Erythroblast (primary cell): Measurements from ENCODE around the gene FAM110D.

Experiments
- DNase-seq, 2 experiments: peaks; one replicate each; lab custom pipeline; 2025; lab: John Stamatoyannopoulos, UW
- GATA1 ChIP-seq: IDR thresholded peaks from 2 replicates; pipeline ENCODE4 v1.6.1; 2011; ENCODE audit warnings: low read depth, mild to moderate bottlenecking, control low read depth, low read length, moderate library complexity
- POLR2A ChIP-seq: IDR thresholded peaks from 2 replicates; pipeline ENCODE4 v1.6.1; 2011; ENCODE audit warnings: mild to moderate bottlenecking, low read length

The FAM110D gene

DNA sequence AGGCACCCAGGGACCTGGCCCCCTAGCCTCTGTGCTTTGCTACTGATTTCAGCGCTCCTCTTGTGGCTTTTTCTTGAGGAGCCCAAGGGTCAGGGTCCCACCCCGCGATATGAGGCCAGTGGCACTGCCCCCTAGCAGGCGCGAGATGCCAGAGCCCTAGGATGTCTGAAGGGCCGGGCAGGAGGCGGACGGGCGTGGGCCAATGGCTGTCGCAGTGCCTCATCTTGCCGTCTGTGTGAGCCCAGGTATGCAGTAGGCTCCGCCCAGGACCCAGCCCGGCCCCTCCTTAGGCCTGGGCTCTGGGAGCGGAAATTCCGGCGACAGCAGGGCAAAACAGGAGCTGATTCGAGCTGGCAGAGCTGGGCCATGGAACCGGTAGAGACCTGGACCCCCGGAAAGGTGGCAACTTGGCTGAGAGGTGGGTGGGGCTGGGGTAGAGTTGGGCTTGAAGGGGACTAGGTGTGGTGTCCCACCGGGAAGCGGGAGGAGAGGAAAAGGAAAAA is 18.4 kb downstream of the FAM110D start, which contains the start of gene CNKSR1:
CNKSR1 (plus strand) TSS at position 310 of the 503 bp plus-strand sequence; CDS start at position 367, 57 bp downstream.
- no peak for TF ChIP-seq POLR2A
- no peak for TF ChIP-seq GATA1
- DNase-seq, result no peak

DNA sequence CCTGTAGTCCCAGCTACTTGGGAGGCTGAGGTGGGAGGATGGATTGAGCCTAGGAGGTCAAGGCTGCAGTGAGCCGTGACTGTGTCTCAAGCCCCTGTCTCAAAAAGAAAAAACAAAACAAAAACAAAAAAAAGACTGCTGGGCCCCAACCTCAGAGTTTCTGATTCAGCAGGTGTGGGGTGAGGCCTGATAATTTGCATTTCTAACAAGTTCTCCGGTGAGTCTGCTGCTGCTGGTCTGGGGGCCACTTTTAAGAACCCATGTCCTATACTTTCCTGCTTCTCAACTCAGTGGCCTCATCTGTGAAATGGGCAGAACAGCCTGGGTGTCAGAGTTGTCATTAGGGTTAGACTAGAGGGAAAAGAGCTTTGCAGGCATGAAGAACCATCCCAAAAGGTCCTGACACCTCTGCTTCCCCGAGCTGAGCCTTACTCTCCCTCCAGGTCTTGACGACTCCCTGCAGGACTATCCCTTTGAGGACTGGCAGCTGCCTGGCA is 21.2 kb downstream of the FAM110D start:
- TF ChIP-seq GATA1 (no peak), POLR2A (no peak)
- no peak for DNase-seq

DNA sequence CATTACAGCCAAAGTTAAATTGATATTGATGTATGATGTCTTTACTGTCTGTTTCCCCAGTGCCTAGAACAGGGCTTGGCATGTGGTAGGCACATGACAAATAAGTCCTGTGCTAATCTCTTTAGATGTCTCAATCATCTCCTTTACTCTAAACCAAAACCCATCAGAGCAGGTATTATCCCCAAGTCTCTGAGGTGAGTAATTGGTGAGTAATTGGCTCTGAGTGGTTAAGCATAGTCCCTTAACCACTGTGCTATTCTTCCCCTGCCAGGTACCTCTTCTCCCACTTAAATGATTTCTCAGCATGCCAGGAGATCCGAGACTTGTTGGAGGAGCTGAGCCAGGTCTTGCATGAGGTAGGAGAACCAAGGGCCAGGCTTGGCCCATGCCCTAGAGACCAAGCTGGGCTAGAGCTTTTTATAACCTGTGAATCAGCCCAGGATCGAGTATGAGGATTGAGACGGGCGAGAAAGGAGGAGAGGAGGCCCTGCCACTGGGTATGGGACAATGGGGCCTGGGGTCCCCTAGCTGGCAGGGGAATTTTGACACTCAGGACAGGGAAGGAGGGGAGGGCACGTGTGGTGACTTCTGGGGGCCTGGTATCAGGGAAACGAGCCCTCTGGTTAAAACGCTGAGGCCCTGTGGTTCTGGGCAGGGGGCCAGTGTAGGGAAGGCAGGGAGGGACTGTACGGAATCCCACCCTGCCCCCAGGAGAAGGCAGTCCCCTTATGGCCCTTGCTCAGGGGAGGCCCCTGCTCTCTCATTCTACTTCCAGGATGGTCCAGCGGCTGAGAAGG is 22.9 kb downstream of the FAM110D start:
- DNase-seq, result no peak

DNA sequence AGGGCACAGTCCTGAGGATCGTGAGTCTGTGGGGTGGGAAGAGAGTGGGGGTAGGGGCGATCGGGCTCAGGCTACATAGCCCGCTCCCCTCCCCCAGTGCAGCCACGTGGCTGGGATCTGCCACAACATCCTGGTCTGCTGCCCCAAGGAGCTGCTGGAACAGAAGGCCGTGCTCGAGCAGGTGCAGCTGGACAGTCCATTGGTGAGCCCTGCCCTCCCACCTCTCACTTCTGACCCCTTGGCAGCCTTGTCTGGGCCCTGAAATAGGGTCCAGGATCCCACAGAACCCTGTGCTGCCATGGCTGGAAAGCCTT is 23.5 kb downstream of the FAM110D start:
- no peak for DNase-seq
- no peak for TF ChIP-seq GATA1
- no peak for TF ChIP-seq POLR2A

More for the DNA sequence above, 22.9 kb downstream of the FAM110D start:
- TF ChIP-seq GATA1 (no peak), POLR2A (no peak)

DNA sequence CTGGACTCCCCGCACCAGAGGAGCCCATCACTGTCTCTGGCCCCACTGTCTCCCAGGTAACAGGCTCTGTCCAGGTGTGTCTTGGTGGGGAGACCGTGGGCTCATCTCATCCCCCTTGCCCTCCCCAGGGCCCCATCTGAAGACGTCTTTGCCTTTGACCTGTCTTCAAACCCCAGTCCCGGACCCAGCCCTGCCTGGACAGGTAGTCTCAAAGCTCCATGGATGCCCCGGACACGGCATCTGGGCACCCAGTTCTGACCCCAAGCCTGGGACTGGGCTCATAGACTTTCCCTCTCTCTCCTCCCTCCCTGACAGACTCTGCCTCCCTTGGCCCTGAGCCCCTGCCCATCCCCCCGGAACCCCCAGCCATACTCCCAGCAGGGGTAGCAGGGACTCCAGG is 25.2 kb downstream of the FAM110D start:
- no peak for TF ChIP-seq GATA1
- TF ChIP-seq POLR2A, result no peak
- DNase-seq, result no peak

DNA sequence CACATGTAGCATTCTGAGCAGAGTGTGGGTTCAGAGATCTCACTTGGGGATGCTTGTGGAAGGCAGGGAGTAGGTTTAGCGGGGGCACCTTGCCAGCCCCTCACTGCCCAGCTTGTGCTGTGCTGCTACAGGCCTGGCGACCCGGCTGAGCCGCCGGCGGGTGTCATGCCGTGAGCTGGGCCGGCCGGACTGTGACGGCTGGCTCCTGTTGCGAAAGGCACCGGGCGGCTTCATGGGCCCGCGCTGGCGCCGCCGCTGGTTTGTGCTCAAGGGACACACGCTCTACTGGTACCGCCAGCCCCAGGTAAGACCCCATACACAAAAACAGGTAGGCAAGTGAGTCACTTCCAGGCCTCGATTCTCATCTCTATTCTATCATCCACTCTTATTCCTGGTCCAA is 26.0 kb downstream of the FAM110D start:
- no peak for TF ChIP-seq POLR2A
- TF ChIP-seq GATA1, result no peak
- no peak for DNase-seq

DNA sequence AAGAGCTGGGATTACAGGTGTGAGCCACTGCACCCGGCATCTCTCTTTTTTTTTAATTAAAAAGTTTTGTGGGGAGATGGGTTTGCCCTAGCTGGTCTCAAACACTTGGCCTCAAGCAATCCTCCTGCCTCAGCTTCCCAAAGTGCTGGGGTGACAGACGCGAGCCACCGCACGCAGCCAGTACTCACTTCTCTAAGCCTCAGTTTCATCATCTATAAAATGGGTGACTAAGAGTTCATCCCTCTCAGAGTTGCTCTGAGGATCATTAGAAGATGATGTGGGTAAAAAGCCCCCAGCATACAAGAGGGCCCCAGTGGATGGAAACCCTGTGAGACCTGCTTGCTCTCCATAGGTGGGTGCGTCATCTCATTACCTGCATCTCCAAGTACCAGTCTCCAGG is 29.0 kb downstream of the FAM110D start:
- no peak for DNase-seq
- TF ChIP-seq POLR2A (no peak), GATA1 (no peak)

DNA sequence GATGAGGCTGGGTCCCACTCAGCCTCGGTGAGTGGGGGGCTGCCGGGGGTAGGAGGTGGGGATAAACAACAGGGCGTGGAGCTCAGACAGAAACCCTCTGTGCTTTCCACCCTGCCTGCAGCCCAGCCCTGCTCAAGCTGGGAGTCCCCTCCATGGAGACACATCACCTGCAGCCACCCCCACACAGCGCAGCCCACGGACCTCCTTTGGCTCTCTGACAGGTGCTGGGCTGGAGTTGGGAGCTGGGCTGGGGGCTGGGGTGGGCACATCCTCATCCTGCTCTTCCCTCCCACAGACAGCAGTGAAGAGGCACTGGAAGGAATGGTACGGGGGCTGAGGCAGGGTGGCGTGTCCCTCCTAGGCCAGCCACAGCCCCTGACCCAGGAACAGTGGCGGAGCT is 29.6 kb downstream of the FAM110D start:
- no peak for TF ChIP-seq POLR2A
- no peak for TF ChIP-seq GATA1
- DNase-seq, result no peak

DNA sequence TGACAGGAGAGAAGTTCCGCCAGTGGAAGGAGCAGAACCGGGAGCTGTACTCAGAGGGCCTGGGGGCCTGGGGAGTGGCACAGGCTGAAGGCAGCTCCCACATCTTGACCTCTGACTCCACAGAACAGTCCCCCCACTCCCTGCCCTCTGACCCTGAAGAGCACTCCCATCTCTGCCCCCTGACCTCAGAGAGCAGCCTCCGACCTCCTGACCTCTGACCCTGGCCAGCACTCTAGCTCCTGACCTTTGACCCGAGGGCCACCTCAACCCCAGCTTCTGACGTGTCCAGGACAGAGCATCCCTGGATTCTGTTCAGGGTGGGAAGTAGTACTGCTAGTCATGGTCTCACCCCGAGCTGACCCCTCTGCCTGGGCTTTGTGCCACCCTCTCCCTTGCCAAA is 30.5 kb downstream of the FAM110D start:
- no peak for TF ChIP-seq GATA1
- no peak for TF ChIP-seq POLR2A
- no peak for DNase-seq

DNA sequence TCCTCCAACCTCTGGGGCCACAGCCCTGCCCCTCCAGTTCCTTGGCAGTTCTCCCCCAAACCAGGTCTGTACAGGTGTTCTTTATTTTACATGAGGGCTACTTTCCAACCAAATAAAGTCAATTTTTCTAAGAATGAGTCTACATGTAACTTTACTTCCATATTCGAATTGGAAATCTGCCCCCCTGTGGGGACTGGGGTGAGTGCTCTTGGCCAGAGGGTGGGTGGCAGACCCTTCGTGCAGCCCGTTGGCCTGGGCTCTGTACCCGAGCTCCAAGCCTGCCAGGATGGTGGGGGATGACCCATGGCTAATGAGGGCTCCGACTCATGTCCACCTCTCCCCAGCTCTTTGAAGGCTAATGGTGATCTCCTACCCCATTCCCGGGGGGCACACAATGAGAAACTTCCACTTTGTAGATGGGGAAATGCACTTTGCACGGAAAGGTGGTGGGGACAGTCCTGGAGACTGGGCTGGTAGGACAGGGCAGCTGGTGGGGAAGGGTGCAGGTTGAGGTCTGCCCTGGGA is 30.9 kb downstream of the FAM110D start:
- no peak for DNase-seq
- TF ChIP-seq GATA1 (no peak), POLR2A (no peak)

DNA sequence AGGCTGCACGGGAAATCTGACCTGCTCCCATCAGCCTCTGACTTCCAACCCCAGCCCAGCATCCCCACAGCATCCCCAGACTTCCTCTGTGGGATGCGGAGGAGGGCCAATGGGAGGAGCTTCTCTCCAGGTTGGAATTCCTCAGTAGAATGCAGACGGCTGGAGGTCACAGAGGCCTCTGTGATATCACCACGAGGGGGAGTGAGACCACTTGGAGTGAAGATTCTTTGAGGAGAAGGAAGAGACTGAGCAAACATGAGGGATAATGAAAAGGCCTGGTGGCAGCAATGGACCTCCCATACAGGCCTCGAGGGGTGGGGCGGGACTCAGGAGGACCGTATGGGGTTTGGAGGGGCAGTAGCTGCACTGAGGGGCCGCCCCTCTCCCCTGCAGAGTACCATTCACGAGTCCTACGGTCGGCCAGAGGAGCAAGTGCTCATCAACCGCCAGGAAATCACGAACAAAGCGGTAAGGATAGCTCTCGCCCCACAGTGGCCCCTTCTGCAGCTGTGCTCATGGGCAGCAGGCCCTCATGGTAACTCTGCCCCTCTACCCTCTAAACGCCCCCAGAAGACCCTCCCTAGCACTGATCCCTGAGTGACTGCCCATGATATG is 31.6 kb downstream of the FAM110D start, which contains the start of gene CATSPER4:
CATSPER4 (plus strand) TSS at position 230 of the 615 bp plus-strand sequence; CDS start at position 256, 26 bp downstream.
- TF ChIP-seq POLR2A, result no peak
- TF ChIP-seq GATA1, result no peak

DNA sequence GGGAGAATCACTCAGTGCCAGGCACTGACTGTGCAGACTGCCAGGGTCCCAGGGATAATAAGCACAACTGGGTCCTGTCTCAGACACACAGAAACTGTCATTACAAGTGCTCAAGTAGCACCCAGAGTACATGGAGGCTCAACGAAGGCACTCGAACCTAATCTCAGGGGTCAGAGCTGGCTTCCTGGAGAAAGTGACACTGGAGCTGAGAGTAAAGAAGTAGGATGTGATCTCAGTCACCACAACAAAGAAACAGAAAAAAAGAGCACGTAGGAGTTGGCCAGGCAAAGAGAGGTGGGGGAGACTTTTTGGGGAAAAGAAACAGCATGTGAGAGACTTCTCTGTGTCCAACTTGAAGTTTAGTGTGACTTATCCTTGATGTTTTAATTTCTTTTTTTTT is 32.9 kb downstream of the FAM110D start:
- no peak for DNase-seq

More for the DNA sequence above, 31.6 kb downstream of the FAM110D start, which contains the start of gene CATSPER4:
- peak in 1 of 2 experiments; percentile 35 for DNase-seq

DNA sequence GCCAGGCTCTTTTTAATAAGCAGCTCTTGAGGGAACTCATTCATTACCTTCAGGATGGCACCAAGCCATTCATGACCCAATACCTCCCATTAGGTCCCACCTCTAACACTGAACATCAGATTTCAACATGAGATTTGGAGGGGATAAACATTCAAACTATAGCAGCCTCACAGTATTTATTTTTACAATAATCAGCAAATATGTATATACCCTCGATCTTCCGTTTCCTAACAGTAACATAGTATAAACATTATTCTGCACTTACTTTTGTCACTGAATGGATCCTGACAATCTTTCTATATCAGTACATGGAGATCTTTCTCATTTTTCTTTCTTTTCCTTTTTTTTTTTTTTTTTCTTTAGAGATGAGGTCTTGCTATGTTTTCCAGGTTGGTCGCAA is 36.9 kb downstream of the FAM110D start:
- no peak for DNase-seq
- no peak for TF ChIP-seq POLR2A
- TF ChIP-seq GATA1, result no peak

More for the DNA sequence above, 32.9 kb downstream of the FAM110D start:
- TF ChIP-seq POLR2A (no peak), GATA1 (no peak)

DNA sequence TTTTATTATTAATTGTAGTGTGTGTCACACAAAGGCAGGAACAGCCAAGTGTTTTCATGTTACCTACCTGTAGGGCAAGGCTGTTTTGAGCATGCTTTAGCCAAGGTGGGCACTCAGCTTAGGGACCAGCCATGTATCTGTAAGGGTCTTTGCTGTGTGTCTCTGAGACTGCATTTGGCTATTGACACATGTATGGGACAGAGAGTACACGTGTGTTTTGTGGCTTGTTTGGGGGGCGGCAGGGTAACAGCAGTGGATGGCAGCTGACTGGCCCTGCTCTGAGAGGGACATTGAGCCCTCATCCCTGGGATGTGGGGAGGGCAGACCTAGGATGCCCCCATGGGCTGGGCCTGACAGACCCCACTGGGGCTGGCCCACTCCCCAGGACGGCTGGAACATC is 38.4 kb downstream of the FAM110D start:
- no peak for DNase-seq
- no peak for TF ChIP-seq POLR2A
- TF ChIP-seq GATA1, result no peak
